ENCODE measurements around the gene TPPP2. TPM values are rescaled to one million over a fixed set of nuclear protein-coding genes. Genes with fewer than 3 reads are reported as not detected.

TPPP2 gene
- total and polyA plus RNA-seq, 12 donors, result 0.22 to 1.1 (median 0.62) TPM; not detected in 6

DNA sequence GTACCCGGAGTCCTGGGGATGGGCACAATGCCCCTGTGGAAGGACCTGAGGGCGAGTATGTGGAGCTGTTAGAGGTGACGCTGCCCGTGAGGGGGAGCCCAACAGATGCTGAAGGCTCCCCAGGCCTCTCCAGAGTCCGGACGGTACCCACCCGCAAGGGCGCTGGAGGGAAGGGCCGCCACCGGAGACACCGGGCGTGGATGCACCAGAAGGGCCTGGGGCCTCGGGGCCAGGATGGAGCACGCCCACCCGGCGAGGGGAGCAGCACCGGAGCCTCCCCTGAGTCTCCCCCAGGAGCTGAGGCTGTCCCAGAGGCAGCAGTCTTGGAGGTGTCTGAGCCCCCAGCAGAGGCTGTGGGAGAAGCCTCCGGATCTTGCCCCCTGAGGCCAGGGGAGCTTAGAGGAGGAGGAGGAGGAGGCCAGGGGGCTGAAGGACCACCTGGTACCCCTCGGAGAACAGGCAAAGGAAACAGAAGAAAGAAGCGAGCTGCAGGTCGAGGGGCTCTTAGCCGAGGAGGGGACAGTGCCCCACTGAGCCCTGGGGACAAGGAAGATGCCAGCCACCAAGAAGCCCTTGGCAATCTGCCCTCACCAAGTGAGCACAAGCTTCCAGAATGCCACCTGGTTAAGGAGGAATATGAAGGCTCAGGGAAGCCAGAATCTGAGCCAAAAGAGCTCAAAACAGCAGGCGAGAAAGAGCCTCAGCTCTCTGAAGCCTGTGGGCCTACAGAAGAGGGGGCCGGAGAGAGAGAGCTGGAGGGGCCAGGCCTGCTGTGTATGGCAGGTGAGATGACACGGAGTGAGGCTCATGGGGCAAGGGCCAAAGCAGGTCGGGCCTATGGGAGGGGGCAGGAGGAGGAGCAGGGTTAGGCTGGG is 44.6 kb downstream of the TPPP2 start:
- H3K4me3 ChIP-seq, result no peak overlapping the region
- TF ChIP-seq, protein P1, sequence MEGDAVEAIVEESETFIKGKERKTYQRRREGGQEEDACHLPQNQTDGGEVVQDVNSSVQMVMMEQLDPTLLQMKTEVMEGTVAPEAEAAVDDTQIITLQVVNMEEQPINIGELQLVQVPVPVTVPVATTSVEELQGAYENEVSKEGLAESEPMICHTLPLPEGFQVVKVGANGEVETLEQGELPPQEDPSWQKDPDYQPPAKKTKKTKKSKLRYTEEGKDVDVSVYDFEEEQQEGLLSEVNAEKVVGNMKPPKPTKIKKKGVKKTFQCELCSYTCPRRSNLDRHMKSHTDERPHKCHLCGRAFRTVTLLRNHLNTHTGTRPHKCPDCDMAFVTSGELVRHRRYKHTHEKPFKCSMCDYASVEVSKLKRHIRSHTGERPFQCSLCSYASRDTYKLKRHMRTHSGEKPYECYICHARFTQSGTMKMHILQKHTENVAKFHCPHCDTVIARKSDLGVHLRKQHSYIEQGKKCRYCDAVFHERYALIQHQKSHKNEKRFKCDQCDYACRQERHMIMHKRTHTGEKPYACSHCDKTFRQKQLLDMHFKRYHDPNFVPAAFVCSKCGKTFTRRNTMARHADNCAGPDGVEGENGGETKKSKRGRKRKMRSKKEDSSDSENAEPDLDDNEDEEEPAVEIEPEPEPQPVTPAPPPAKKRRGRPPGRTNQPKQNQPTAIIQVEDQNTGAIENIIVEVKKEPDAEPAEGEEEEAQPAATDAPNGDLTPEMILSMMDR (IDR thresholded peaks at IDR 0.05), result no peak
- TF ChIP-seq POLR2A (IDR thresholded peaks at IDR 0.05), result no peak
- peaks cover 0 to 68% of the 10 kb centered on the region in 2 donors for H3K36me3 ChIP-seq (replicated peaks in 1 of 2)
- WGBS, 4 donors, result 85 to 89% (median 87%) methylated on average over 16 to 26 of the region's 26 CpGs
- H3K27ac ChIP-seq, result peak overlapping the region in 1 of 5 donors; percentile 9
- no peaks in the 10 kb centered on the region for H3K9me3 ChIP-seq (replicated peaks in 1 of 3)
- no peaks in the 10 kb centered on the region for H3K27me3 ChIP-seq
- H3K4me1 ChIP-seq (replicated peaks in 1 of 2), result peaks cover 16 to 21% of the 10 kb centered on the region in 2 donors
- intact Hi-C loops (cut with DNase I), result no loop called here
- no peak for DNase-seq

DNA sequence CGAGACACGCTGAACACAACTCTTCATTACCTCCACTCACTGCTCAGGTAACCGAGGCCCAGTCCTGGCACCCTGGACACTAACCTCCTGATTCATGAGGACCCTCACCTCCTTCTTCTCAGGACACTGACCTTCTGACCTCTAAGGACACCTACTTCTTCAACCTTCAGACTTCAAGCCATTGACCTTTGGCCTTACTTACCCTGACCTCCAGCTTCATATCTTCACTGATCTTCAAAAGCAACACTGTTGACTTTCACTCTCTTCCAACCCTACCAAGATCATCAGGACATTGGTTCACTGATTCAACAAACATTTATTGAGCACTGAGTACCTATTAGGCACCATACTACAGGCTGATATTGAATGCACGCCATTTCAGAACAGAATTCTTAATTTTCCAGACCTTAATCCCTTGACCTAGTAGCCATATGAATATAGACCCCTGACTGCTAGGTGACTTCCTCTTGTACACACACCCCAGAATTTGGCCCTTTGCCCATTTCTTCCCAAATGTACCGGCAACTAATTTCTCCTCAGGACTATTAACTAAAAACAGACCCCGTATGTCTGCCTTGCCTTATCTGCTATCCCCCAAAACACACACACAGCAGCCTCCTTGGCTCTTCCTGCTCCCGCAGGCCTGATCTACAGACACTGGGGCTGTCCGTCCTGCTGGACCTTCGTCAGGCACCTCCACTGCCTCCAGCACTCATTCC is 45.9 kb downstream of the TPPP2 start:
- H3K36me3 ChIP-seq (replicated peaks in 1 of 2), result peaks cover 0 to 78% of the 10 kb centered on the region in 2 donors
- no peaks in the 10 kb centered on the region for H3K27me3 ChIP-seq
- 86 to 88% (median 87%) methylated on average over 9 of the region's 9 CpGs for WGBS, 4 donors
- no peak overlapping the region for H3K4me3 ChIP-seq
- no peaks in the 10 kb centered on the region for H3K9me3 ChIP-seq (replicated peaks in 1 of 3)
- TF ChIP-seq, protein P1 (IDR thresholded peaks at IDR 0.05), result no peak
- TF ChIP-seq POLR2A (IDR thresholded peaks at IDR 0.05), result no peak
- H3K4me1 ChIP-seq (replicated peaks in 1 of 2), result peaks cover 13 to 18% of the 10 kb centered on the region in 2 donors
- peak overlapping the region in 1 of 5 donors; percentile 3 for H3K27ac ChIP-seq
- no peak for DNase-seq
- intact Hi-C loops (cut with DNase I), result no loop called here

DNA sequence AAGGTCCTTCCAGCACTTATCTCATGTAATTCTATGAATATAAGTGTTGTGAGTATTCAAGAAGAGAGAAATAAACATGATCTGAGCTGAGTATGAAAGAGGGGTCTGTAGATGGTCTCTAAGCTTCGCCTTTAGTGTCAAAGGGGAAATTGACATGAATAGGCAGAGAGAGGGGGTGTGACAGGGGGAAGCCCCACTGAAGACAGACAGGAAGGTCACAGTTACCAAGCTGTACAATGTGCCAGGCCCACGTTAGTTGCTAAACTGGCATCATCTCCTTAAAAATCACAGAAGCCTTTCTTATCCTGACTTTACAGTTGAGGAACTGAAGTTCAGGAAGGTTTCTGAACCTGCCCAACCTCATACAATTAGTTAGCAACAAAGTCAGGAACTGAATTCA is 47.7 kb downstream of the TPPP2 start:
- H3K27ac ChIP-seq, result peak overlapping the region in 2 of 5 donors; percentile 18 to 50
- intact Hi-C loops (cut with DNase I), result no loop called here
- peaks cover 0 to 96% of the 10 kb centered on the region in 2 donors for H3K36me3 ChIP-seq (replicated peaks in 1 of 2)
- no peak overlapping the region for H3K4me3 ChIP-seq
- no peak for DNase-seq
- peaks cover 2 to 8% of the 10 kb centered on the region in 2 donors for H3K4me1 ChIP-seq (replicated peaks in 1 of 2)
- 59 to 77% (median 72%) methylated on average over 2 of the region's 2 CpGs for WGBS, 4 donors
- TF ChIP-seq POLR2A (IDR thresholded peaks at IDR 0.05), result no peak
- TF ChIP-seq, protein P1 (IDR thresholded peaks at IDR 0.05), result no peak
- H3K27me3 ChIP-seq, result no peaks in the 10 kb centered on the region
- no peaks in the 10 kb centered on the region for H3K9me3 ChIP-seq (replicated peaks in 1 of 3)

DNA sequence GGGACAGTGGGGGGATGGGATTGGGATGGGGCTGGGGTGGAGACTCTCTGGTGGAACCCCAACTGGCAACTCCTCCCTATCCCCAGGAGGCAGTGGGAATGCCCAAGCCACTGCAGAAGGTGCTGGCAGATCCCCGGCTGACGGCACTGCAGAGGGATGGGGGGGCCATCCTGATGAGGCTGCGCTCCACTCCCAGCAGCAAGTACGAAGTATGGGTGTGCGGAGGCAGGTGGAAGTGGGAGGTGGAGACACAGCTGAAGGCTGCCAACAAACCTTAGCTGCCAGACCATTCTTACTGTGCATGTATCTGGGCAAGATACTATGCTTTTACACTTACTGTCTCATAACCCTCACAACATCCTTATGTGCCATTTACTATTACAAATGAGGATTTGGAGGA is 48.3 kb downstream of the TPPP2 start:
- WGBS, 4 donors, result 76 to 100% (median 78%) methylated on average over 3 to 5 of the region's 5 CpGs
- Histone ChIP-seq H3K27me3 (no peaks in the 10 kb centered on the region), H3K27ac (peak overlapping the region in 1 of 5 donors; percentile 50), H3K9me3 (replicated peaks in 1 of 3) (no peaks in the 10 kb centered on the region), H3K4me1 (replicated peaks in 1 of 2) (peaks cover 0 to 5% of the 10 kb centered on the region in 2 donors), H3K36me3 (replicated peaks in 1 of 2) (peaks cover 0 to 97% of the 10 kb centered on the region in 2 donors), H3K4me3 (no peak overlapping the region)
- intact Hi-C loops (cut with DNase I), result no loop called here
- TF ChIP-seq, protein P1 (IDR thresholded peaks at IDR 0.05), result no peak
- no peak for TF ChIP-seq POLR2A (IDR thresholded peaks at IDR 0.05)
- DNase-seq, result no peak

All from adrenal gland (tissue), 12 donors.